ENCODE data around the gene TXNDC12. TPM values are rescaled to one million over a fixed set of nuclear protein-coding genes. Genes with fewer than 3 reads are reported as not detected.

Gene TXNDC12
- total RNA-seq, 1 donor from 2014 or later = 35.5 TPM

GRCh38 chr1:52045236-52045635, 9.8 kb downstream of the TXNDC12 start:
- Histone ChIP-seq H3K4me3 (ENCODE audit: low read depth, low read length) (no peak overlapping the region), H3K36me3 (ENCODE audit: control insufficient read depth, insufficient read depth, low read length) (peaks cover 2% of the 10 kb centered on the region), H3K27me3 (ENCODE audit: control insufficient read depth, insufficient read depth, low read length) (no peaks in the 10 kb centered on the region)
- FAIRE-seq = no peak
- no peak for TF ChIP-seq CTCF (IDR thresholded peaks at IDR 0.05; ENCODE audit: insufficient read depth, low read length, severe bottlenecking)
- DNase-seq (ENCODE audit: low read depth) = no peak

GRCh38 chr1:52041551-52042185, 13.3 kb downstream of the TXNDC12 start:
- Histone ChIP-seq H3K36me3 (ENCODE audit: control insufficient read depth, insufficient read depth, low read length) (peaks cover 7% of the 10 kb centered on the region), H3K27me3 (ENCODE audit: control insufficient read depth, insufficient read depth, low read length) (no peaks in the 10 kb centered on the region), H3K4me3 (ENCODE audit: low read depth, low read length) (no peak overlapping the region)
- no peak for FAIRE-seq
- no peak for TF ChIP-seq CTCF (IDR thresholded peaks at IDR 0.05; ENCODE audit: insufficient read depth, low read length, severe bottlenecking)
- DNase-seq (ENCODE audit: low read depth) = peak; percentile 97

- Histone ChIP-seq H3K4me3 (ENCODE audit: low read depth, low read length) (no peak overlapping the region), H3K27me3 (ENCODE audit: control insufficient read depth, insufficient read depth, low read length) (no peaks in the 10 kb centered on the region), H3K36me3 (ENCODE audit: control insufficient read depth, insufficient read depth, low read length) (peaks cover 7% of the 10 kb centered on the region)
- no peak for TF ChIP-seq CTCF (IDR thresholded peaks at IDR 0.05; ENCODE audit: insufficient read depth, low read length, severe bottlenecking)
- DNase-seq (ENCODE audit: low read depth) (no peak), FAIRE-seq (no peak)
These were observed 17.1 kb downstream of the TXNDC12 start for GRCh38 chr1:52037909-52038308.

DNA sequence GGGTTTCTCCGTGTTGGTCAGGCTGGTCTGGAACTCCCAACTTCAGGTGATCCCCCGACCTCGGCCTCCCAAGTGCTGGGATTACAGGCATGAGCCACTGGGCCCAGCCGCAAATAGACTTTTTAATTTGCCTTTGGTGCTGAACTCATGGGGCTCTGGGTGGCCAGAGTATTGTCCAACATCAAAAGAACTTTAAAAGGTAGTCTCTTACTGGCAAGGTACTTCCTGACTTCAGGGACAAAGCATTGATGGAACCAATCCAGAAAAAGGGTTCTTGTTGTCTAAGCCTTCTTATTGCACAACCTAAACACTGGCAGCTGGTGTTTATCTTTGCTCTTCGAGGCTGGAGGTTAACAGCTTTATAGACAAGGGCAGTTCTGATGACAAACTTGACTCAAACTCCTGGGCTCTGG, 17.6 kb downstream of the TXNDC12 start:
- peak; percentile 33 for DNase-seq (ENCODE audit: low read depth)
- H3K4me3 ChIP-seq (ENCODE audit: low read depth, low read length) = no peak overlapping the region
- no peaks in the 10 kb centered on the region for H3K27me3 ChIP-seq (ENCODE audit: control insufficient read depth, insufficient read depth, low read length)
- no peak for TF ChIP-seq CTCF (IDR thresholded peaks at IDR 0.05; ENCODE audit: insufficient read depth, low read length, severe bottlenecking)
- FAIRE-seq = no peak
- H3K36me3 ChIP-seq (ENCODE audit: control insufficient read depth, insufficient read depth, low read length) = peaks cover 7% of the 10 kb centered on the region

- no peak for TF ChIP-seq CTCF (IDR thresholded peaks at IDR 0.05; ENCODE audit: insufficient read depth, low read length, severe bottlenecking)
- H3K27me3 ChIP-seq (ENCODE audit: control insufficient read depth, insufficient read depth, low read length) = no peaks in the 10 kb centered on the region
- FAIRE-seq (no peak), DNase-seq (ENCODE audit: low read depth) (no peak)
- H3K36me3 ChIP-seq (ENCODE audit: control insufficient read depth, insufficient read depth, low read length) = peaks cover 2% of the 10 kb centered on the region
- H3K4me3 ChIP-seq (ENCODE audit: low read depth, low read length) = peak overlapping the region; percentile 77
These were observed 21.0 kb downstream of the TXNDC12 start for GRCh38 chr1:52034050-52034384.
